ENCODE results near the gene MAN1A2.

MAN1A2 gene

GRCh38 chr1:117558451-117558850, 191.2 kb downstream of the MAN1A2 start:
- peak; percentile 34 for DNase-seq (ENCODE audit: low spot score)

GRCh38 chr1:117559139-117559538, 191.9 kb downstream of the MAN1A2 start:
- DNase-seq (ENCODE audit: low spot score): peak; percentile 3

GRCh38 chr1:117559985-117560384, 192.7 kb downstream of the MAN1A2 start:
- peak; percentile 12 for DNase-seq (ENCODE audit: low spot score)

- peak; percentile 22 for DNase-seq (ENCODE audit: low spot score)
Observed at GRCh38 chr1:117561071-117561470, 193.8 kb downstream of the MAN1A2 start.

- DNase-seq (ENCODE audit: low spot score): peak; percentile 5
Observed at GRCh38 chr1:117561551-117561950, 194.3 kb downstream of the MAN1A2 start.

- peak; percentile 55 for DNase-seq (ENCODE audit: low spot score)
Observed at GRCh38 chr1:117562581-117563491, 195.6 kb downstream of the MAN1A2 start.

- DNase-seq (ENCODE audit: low spot score): peak; percentile 30
Observed at GRCh38 chr1:117563492-117563875, 196.2 kb downstream of the MAN1A2 start.

GRCh38 chr1:117564227-117565075, 197.2 kb downstream of the MAN1A2 start:
- DNase-seq (ENCODE audit: low spot score): peak; percentile 36

- no peak for DNase-seq (ENCODE audit: low spot score)
Observed at GRCh38 chr1:117565076-117565556, 197.9 kb downstream of the MAN1A2 start.

GRCh38 chr1:117565745-117566455, 198.7 kb downstream of the MAN1A2 start:
- DNase-seq (ENCODE audit: low spot score): peak; percentile 33

- DNase-seq (ENCODE audit: low spot score): peak; percentile 33
Observed at GRCh38 chr1:117566556-117566955, 199.3 kb downstream of the MAN1A2 start.

- DNase-seq (ENCODE audit: low spot score): peak; percentile 52
Observed at GRCh38 chr1:117567435-117567834, 200.2 kb downstream of the MAN1A2 start.

GRCh38 chr1:117567976-117568375, 200.7 kb downstream of the MAN1A2 start:
- peak; percentile 18 for DNase-seq (ENCODE audit: low spot score)

GRCh38 chr1:117568999-117569398, 201.8 kb downstream of the MAN1A2 start:
- peak; percentile 28 for DNase-seq (ENCODE audit: low spot score)

- peak; percentile 50 for DNase-seq (ENCODE audit: low spot score)
Observed at GRCh38 chr1:117569856-117570255, 202.6 kb downstream of the MAN1A2 start.

- peak; percentile 15 for DNase-seq (ENCODE audit: low spot score)
Observed at GRCh38 chr1:117570988-117571409, 203.8 kb downstream of the MAN1A2 start.

- peak; percentile 12 for DNase-seq (ENCODE audit: low spot score)
Observed at GRCh38 chr1:117571496-117571895, 204.2 kb downstream of the MAN1A2 start.

- peak; percentile 48 for DNase-seq (ENCODE audit: low spot score)
Observed at GRCh38 chr1:117572546-117572945, 205.3 kb downstream of the MAN1A2 start.

GRCh38 chr1:117573386-117574023, 206.3 kb downstream of the MAN1A2 start:
- DNase-seq (ENCODE audit: low spot score): peak; percentile 54

GRCh38 chr1:117574161-117574835, 207.0 kb downstream of the MAN1A2 start:
- peak; percentile 55 for DNase-seq (ENCODE audit: low spot score)

Measured in left forelimb (tissue), 1 donor.